H1 (cell line): Measurements from ENCODE around the gene GRID1.

Experiments
- POLR2A ChIP-seq, 2 experiments: IDR thresholded peaks; 1 replicate in 1 of 2; 2 replicates in 1 of 2; pipeline ENCODE4 v1.6.1; 2011; ENCODE audit warnings: low read depth in 2 of 2, low read length in 2 of 2, mild to moderate bottlenecking in 2 of 2; ENCODE audit errors: control extremely low read depth in 1 of 2
- RNF2 ChIP-seq: fragments of 200-900, 300-1000 bp; sonication (generic); IDR thresholded peaks from 2 replicates; pipeline ENCODE4 v1.7.1; 2016; ENCODE audit warnings: borderline replicate concordance, low read depth, mild to moderate bottlenecking, antibody characterized with exemption, low read length; ENCODE audit not compliant: poor library complexity, severe bottlenecking; ENCODE audit errors: missing control alignments
- SP1 ChIP-seq: IDR thresholded peaks from 2 replicates; pipeline ENCODE4 v1.6.1; 2011; ENCODE audit warnings: low read depth, low read length
- TAF1 ChIP-seq: IDR thresholded peaks from 2 replicates; pipeline ENCODE4 v1.6.1; 2011; ENCODE audit warnings: mild to moderate bottlenecking, low read depth, low read length
- ZNF274 ChIP-seq: IDR thresholded peaks from 2 replicates; pipeline ENCODE4 v1.7.0; 2012; ENCODE audit warnings: low read length, borderline replicate concordance; ENCODE audit errors: extremely low read depth
- TF ChIP-seq, protein P1 (sequence below), 3 experiments: IDR thresholded peaks; 1 replicate in 2 of 3; 2 replicates in 1 of 3; pipeline versions ENCODE4 v1.5.1 to v1.6.1; 2011; ENCODE audit warnings: low read length in 3 of 3, mild to moderate bottlenecking in 3 of 3, inconsistent platforms in 2 of 3, low read depth in 1 of 3, moderate library complexity in 1 of 3; ENCODE audit not compliant: insufficient read depth in 1 of 3; ENCODE audit errors: control extremely low read depth in 1 of 3
- TF ChIP-seq, protein P2 (sequence below): IDR thresholded peaks from 2 replicates; pipeline ENCODE4 v1.6.1; 2011; ENCODE audit warnings: low read depth, mild to moderate bottlenecking, low read length; ENCODE audit not compliant: insufficient read depth

DNA sequence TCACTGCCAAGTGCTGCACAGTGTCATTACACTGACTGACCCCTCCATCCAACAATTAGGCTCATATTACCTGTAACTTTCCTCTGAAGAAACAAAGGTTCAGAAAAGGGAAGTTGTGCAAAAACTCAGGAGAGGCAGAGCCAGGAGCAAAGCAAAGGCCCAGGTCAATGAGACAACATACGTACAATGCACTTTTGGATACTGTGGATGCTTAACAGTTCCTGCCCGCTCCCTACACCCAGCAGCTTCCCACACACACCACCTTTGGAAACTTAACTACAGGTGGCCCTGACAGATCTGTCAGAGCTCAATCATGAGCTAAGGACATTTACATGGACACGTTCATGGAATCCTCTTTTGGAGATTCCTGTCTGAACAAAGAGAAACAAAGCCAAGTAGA lies 515.9 kb downstream of the GRID1 start:
- TF ChIP-seq TAF1 (no peak), POLR2A (IDR thresholded peaks at IDR 0.05; ENCODE audit: control extremely low read depth in 1 of 2, low read depth in 2 of 2, low read length in 2 of 2) (no peak), SP1 (no peak), ZNF274 (no peak), RNF2 (no peak)
- TF ChIP-seq, protein P1, sequence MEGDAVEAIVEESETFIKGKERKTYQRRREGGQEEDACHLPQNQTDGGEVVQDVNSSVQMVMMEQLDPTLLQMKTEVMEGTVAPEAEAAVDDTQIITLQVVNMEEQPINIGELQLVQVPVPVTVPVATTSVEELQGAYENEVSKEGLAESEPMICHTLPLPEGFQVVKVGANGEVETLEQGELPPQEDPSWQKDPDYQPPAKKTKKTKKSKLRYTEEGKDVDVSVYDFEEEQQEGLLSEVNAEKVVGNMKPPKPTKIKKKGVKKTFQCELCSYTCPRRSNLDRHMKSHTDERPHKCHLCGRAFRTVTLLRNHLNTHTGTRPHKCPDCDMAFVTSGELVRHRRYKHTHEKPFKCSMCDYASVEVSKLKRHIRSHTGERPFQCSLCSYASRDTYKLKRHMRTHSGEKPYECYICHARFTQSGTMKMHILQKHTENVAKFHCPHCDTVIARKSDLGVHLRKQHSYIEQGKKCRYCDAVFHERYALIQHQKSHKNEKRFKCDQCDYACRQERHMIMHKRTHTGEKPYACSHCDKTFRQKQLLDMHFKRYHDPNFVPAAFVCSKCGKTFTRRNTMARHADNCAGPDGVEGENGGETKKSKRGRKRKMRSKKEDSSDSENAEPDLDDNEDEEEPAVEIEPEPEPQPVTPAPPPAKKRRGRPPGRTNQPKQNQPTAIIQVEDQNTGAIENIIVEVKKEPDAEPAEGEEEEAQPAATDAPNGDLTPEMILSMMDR (IDR thresholded peaks at IDR 0.05; ENCODE audit: control extremely low read depth in 1 of 3, insufficient read depth in 1 of 3, low read depth in 1 of 3, low read length in 3 of 3), result no peak
- TF ChIP-seq, protein P2, sequence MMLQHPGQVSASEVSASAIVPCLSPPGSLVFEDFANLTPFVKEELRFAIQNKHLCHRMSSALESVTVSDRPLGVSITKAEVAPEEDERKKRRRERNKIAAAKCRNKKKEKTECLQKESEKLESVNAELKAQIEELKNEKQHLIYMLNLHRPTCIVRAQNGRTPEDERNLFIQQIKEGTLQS, result no peak
